ENCODE measurements around the gene OVOL2.

The OVOL2 gene

GRCh38 chr20:18048176-18048575, 9.5 kb downstream of the OVOL2 start:
- H3F3A ChIP-seq (ENCODE audit: control insufficient read depth, insufficient read depth) = no peaks in the 10 kb centered on the region
- no peak overlapping the region for H3K4me3 ChIP-seq (ENCODE audit: low read length)
- peaks cover 6% of the 10 kb centered on the region; the same call in 1 of the 2 replicates for H3K4me1 ChIP-seq (ENCODE audit: control insufficient read depth, low read length)
- no peaks in the 10 kb centered on the region for H3K79me2 ChIP-seq (ENCODE audit: control insufficient read depth, low read length)
- H3K36me3 ChIP-seq (ENCODE audit: control insufficient read depth, low read length) = no peaks in the 10 kb centered on the region
- H3K4me2 ChIP-seq (ENCODE audit: low read length) = no peak overlapping the region
- H4K20me1 ChIP-seq (ENCODE audit: control insufficient read depth, insufficient read depth, low read depth, low read length) = no peaks in the 10 kb centered on the region
- no peaks in the 10 kb centered on the region for H3K9me3 ChIP-seq (ENCODE audit: control insufficient read depth, insufficient read depth, low read length)
- TF ChIP-seq CTCF (IDR thresholded peaks at IDR 0.05; ENCODE audit: low read depth, low read length, poor library complexity, severe bottlenecking) = no peak
- TF ChIP-seq EZH2phosphoT487 (IDR thresholded peaks at IDR 0.05; ENCODE audit: borderline replicate concordance, low read length) = no peak
- no peaks in the 10 kb centered on the region for H3K9me2 ChIP-seq (replicated peaks; ENCODE audit: control insufficient read depth, low read length)
- H3K27ac ChIP-seq (ENCODE audit: low read depth, low read length) = no peak overlapping the region
- peaks cover 21% of the 10 kb centered on the region for H3K27me3 ChIP-seq (ENCODE audit: control insufficient read depth, low read length)

- Histone ChIP-seq H3K4me3 (ENCODE audit: low read length) (no peak overlapping the region), H3K27ac (ENCODE audit: low read depth, low read length) (no peak overlapping the region), H4K20me1 (ENCODE audit: control insufficient read depth, insufficient read depth, low read depth, low read length) (no peaks in the 10 kb centered on the region), H3K4me1 (ENCODE audit: control insufficient read depth, low read length) (peaks cover 6% of the 10 kb centered on the region; the same call in 1 of the 2 replicates), H3K9me2 (replicated peaks; ENCODE audit: control insufficient read depth, low read length) (no peaks in the 10 kb centered on the region), H3K79me2 (ENCODE audit: control insufficient read depth, low read length) (no peaks in the 10 kb centered on the region), H3F3A (ENCODE audit: control insufficient read depth, insufficient read depth) (no peaks in the 10 kb centered on the region), H3K4me2 (ENCODE audit: low read length) (no peak overlapping the region), H3K9me3 (ENCODE audit: control insufficient read depth, insufficient read depth, low read length) (no peaks in the 10 kb centered on the region), H3K27me3 (ENCODE audit: control insufficient read depth, low read length) (peaks cover 25% of the 10 kb centered on the region), H3K36me3 (ENCODE audit: control insufficient read depth, low read length) (no peaks in the 10 kb centered on the region)
- TF ChIP-seq CTCF (IDR thresholded peaks at IDR 0.05; ENCODE audit: low read depth, low read length, poor library complexity, severe bottlenecking) = no peak
Observed at GRCh38 chr20:18046535-18046934, 11.2 kb downstream of the OVOL2 start.

- peaks cover 21% of the 10 kb centered on the region for H3K27me3 ChIP-seq (ENCODE audit: control insufficient read depth, low read length)
- H3K36me3 ChIP-seq (ENCODE audit: control insufficient read depth, low read length) = no peaks in the 10 kb centered on the region
- no peaks in the 10 kb centered on the region for H4K20me1 ChIP-seq (ENCODE audit: control insufficient read depth, insufficient read depth, low read depth, low read length)
- H3K9me2 ChIP-seq (replicated peaks; ENCODE audit: control insufficient read depth, low read length) = no peaks in the 10 kb centered on the region
- H3F3A ChIP-seq (ENCODE audit: control insufficient read depth, insufficient read depth) = no peaks in the 10 kb centered on the region
- H3K4me1 ChIP-seq (ENCODE audit: control insufficient read depth, low read length) = no peaks in the 10 kb centered on the region
- TF ChIP-seq EZH2phosphoT487 (IDR thresholded peaks at IDR 0.05; ENCODE audit: borderline replicate concordance, low read length) (no peak), CTCF (IDR thresholded peaks at IDR 0.05; ENCODE audit: low read depth, low read length, poor library complexity, severe bottlenecking) (no peak)
- H3K4me3 ChIP-seq (ENCODE audit: low read length) = no peak overlapping the region
- H3K9me3 ChIP-seq (ENCODE audit: control insufficient read depth, insufficient read depth, low read length) = no peaks in the 10 kb centered on the region
- no peak overlapping the region for H3K4me2 ChIP-seq (ENCODE audit: low read length)
- H3K27ac ChIP-seq (ENCODE audit: low read depth, low read length) = no peak overlapping the region
- H3K79me2 ChIP-seq (ENCODE audit: control insufficient read depth, low read length) = no peaks in the 10 kb centered on the region
Observed at GRCh38 chr20:18042229-18042628, 15.5 kb downstream of the OVOL2 start.

GRCh38 chr20:18041462-18041861, 16.3 kb downstream of the OVOL2 start:
- Histone ChIP-seq H3K4me2 (ENCODE audit: low read length) (no peak overlapping the region), H3F3A (ENCODE audit: control insufficient read depth, insufficient read depth) (no peaks in the 10 kb centered on the region), H3K4me3 (ENCODE audit: low read length) (no peak overlapping the region), H3K9me3 (ENCODE audit: control insufficient read depth, insufficient read depth, low read length) (no peaks in the 10 kb centered on the region), H3K4me1 (ENCODE audit: control insufficient read depth, low read length) (no peaks in the 10 kb centered on the region), H3K27ac (ENCODE audit: low read depth, low read length) (no peak overlapping the region), H4K20me1 (ENCODE audit: control insufficient read depth, insufficient read depth, low read depth, low read length) (no peaks in the 10 kb centered on the region), H3K79me2 (ENCODE audit: control insufficient read depth, low read length) (no peaks in the 10 kb centered on the region), H3K36me3 (ENCODE audit: control insufficient read depth, low read length) (no peaks in the 10 kb centered on the region), H3K27me3 (ENCODE audit: control insufficient read depth, low read length) (peaks cover 17% of the 10 kb centered on the region), H3K9me2 (replicated peaks; ENCODE audit: control insufficient read depth, low read length) (no peaks in the 10 kb centered on the region)
- TF ChIP-seq CTCF (IDR thresholded peaks at IDR 0.05; ENCODE audit: low read depth, low read length, poor library complexity, severe bottlenecking) (no peak), EZH2phosphoT487 (IDR thresholded peaks at IDR 0.05; ENCODE audit: borderline replicate concordance, low read length) (no peak)

Measured in DOHH2 (cell line).